ENCODE measurements around the gene MCCC2.
"Not testable (repeated sequence)": the region's sequence is repeated elsewhere in the genome, so short reads cannot be mapped to it uniquely, and the experiment has no call there.

MCCC2 gene

GRCh38 chr5:71663191-71663969 lies 76.2 kb downstream of the MCCC2 start:
- no peak for DNase-seq

- DNase-seq = not testable (repeated sequence)
Measured at GRCh38 chr5:71664615-71665014, 77.5 kb downstream of the MCCC2 start.

GRCh38 chr5:71666321-71666720 lies 79.2 kb downstream of the MCCC2 start:
- DNase-seq = no peak

- no peak for DNase-seq
Measured at GRCh38 chr5:71677977-71678376, 90.8 kb downstream of the MCCC2 start.

- no peak for DNase-seq
Measured at GRCh38 chr5:71679714-71680113, 92.6 kb downstream of the MCCC2 start.

- DNase-seq = no peak
Measured at GRCh38 chr5:71680510-71680909, 93.4 kb downstream of the MCCC2 start.

GRCh38 chr5:71681296-71681695 lies 94.2 kb downstream of the MCCC2 start:
- DNase-seq = no peak

- no peak for DNase-seq
Measured at GRCh38 chr5:71684309-71684708, 97.2 kb downstream of the MCCC2 start.

- DNase-seq = no peak
Measured at GRCh38 chr5:71693828-71694427, 106.8 kb downstream of the MCCC2 start.

GRCh38 chr5:71695071-71695470 lies 107.9 kb downstream of the MCCC2 start:
- DNase-seq = no peak

GRCh38 chr5:71695595-71695994 lies 108.5 kb downstream of the MCCC2 start:
- DNase-seq = no peak

GRCh38 chr5:71697967-71698366 lies 110.8 kb downstream of the MCCC2 start:
- no peak for DNase-seq

- DNase-seq = no peak
Measured at GRCh38 chr5:71699233-71699632, 112.1 kb downstream of the MCCC2 start.

GRCh38 chr5:71699751-71700150 lies 112.6 kb downstream of the MCCC2 start:
- DNase-seq = no peak

GRCh38 chr5:71700803-71701202 lies 113.7 kb downstream of the MCCC2 start:
- no peak for DNase-seq

GRCh38 chr5:71701407-71701806 lies 114.3 kb downstream of the MCCC2 start:
- no peak for DNase-seq

- DNase-seq = no peak
Measured at GRCh38 chr5:71703941-71704340, 116.8 kb downstream of the MCCC2 start.

GRCh38 chr5:71705421-71705820 lies 118.3 kb downstream of the MCCC2 start:
- no peak for DNase-seq

- no peak for DNase-seq
Measured at GRCh38 chr5:71706906-71707305, 119.8 kb downstream of the MCCC2 start.

Data from NCI-H1694 treated with DMSO at 0.1 percent for 48 hours (cell line).